Measurements from ENCODE around the gene TENM3.
"Not testable (repeated sequence)": the region's sequence is repeated elsewhere in the genome, so short reads cannot be mapped to it uniquely, and the experiment has no call there.

Gene TENM3

GRCh38 chr4:182243204-182243603, at the start of gene TENM3:
Gene TENM3 (plus strand): TSS chr4:182243402. CDS start chr4:182324021, 80,619 bp downstream.
- DNase-seq = not testable (repeated sequence)

GRCh38 chr4:182194091-182194824, 48.9 kb upstream of the TENM3 start:
- DNase-seq = no peak

- no peak for DNase-seq
These were observed 45.6 kb upstream of the TENM3 start for GRCh38 chr4:182197611-182198010.

GRCh38 chr4:182201871-182202270, 41.3 kb upstream of the TENM3 start:
- DNase-seq = no peak

GRCh38 chr4:182202650-182203049, 40.6 kb upstream of the TENM3 start:
- DNase-seq = no peak

GRCh38 chr4:182203872-182204411, 39.3 kb upstream of the TENM3 start:
- no peak for DNase-seq

GRCh38 chr4:182205306-182205705, 37.9 kb upstream of the TENM3 start:
- DNase-seq = no peak

- no peak for DNase-seq
These were observed 36.9 kb upstream of the TENM3 start for GRCh38 chr4:182206266-182206665.

GRCh38 chr4:182206916-182207315, 36.3 kb upstream of the TENM3 start:
- DNase-seq = no peak

- DNase-seq = no peak
These were observed 35.3 kb upstream of the TENM3 start for GRCh38 chr4:182207830-182208396.

- DNase-seq = no peak
These were observed 34.6 kb upstream of the TENM3 start for GRCh38 chr4:182208526-182209050.

- DNase-seq = peak; percentile 16
These were observed 30.9 kb upstream of the TENM3 start for GRCh38 chr4:182212211-182212761.

GRCh38 chr4:182213004-182213403, 30.2 kb upstream of the TENM3 start:
- DNase-seq = no peak

- no peak for DNase-seq
These were observed 28.1 kb upstream of the TENM3 start for GRCh38 chr4:182215148-182215547.

- DNase-seq = no peak
These were observed 27.2 kb upstream of the TENM3 start for GRCh38 chr4:182216005-182216404.

- DNase-seq = no peak
These were observed 23.7 kb upstream of the TENM3 start for GRCh38 chr4:182219411-182220056.

- DNase-seq = no peak
These were observed 21.2 kb upstream of the TENM3 start for GRCh38 chr4:182221987-182222386.

- DNase-seq = no peak
These were observed 20.4 kb upstream of the TENM3 start for GRCh38 chr4:182222766-182223165.

GRCh38 chr4:182223708-182224107, 19.5 kb upstream of the TENM3 start:
- no peak for DNase-seq

- no peak for DNase-seq
These were observed 18.9 kb upstream of the TENM3 start for GRCh38 chr4:182224192-182224850.

GRCh38 chr4:182225257-182225852, 17.8 kb upstream of the TENM3 start:
- DNase-seq = no peak

GRCh38 chr4:182227611-182228010, 15.6 kb upstream of the TENM3 start:
- no peak for DNase-seq
